Hepatocyte (in vitro differentiated cells): ENCODE data around the gene ZNF333. TPM values are rescaled to one million over a fixed set of nuclear protein-coding genes. Genes with fewer than 3 reads are reported as not detected.

Experiments used
- DNase-seq: peaks from one replicate; pipeline ENCODE4 v3.0.0-alpha.2; 2016; ENCODE audit warnings: low spot score
- H2AFZ ChIP-seq: fragments of 200-600 bp; sonication (generic); 2 replicates; pipeline ENCODE4 v1.6.0; 2016; ENCODE audit warnings: antibody characterized with exemption, mild to moderate bottlenecking
- H3K27ac ChIP-seq: fragments of 200-600 bp; sonication (generic); 2 replicates; pipeline ENCODE4 v1.5.1; 2016; ENCODE audit warnings: mild to moderate bottlenecking
- H3K27me3 ChIP-seq: fragments of 200-600 bp; sonication (generic); 2 replicates; pipeline ENCODE4 v1.6.1; 2016
- H3K36me3 ChIP-seq: fragments of 200-600 bp; sonication (generic); replicated peaks from 2 replicates; pipeline ENCODE4 v1.5.1; 2016; ENCODE audit warnings: low read depth; ENCODE audit not compliant: insufficient read depth
- H3K4me1 ChIP-seq: fragments of 200-600 bp; sonication (generic); 2 replicates; pipeline ENCODE4 v1.5.1; 2016; ENCODE audit warnings: mild to moderate bottlenecking, moderate library complexity; ENCODE audit not compliant: insufficient read depth
- H3K4me2 ChIP-seq: fragments of 200-600 bp; sonication (generic); 2 replicates; pipeline ENCODE4 v1.6.0; 2016
- H3K4me3 ChIP-seq: fragments of 200-600 bp; sonication (generic); 2 replicates; pipeline ENCODE4 v1.5.1; 2016; ENCODE audit warnings: mild to moderate bottlenecking
- H3K79me2 ChIP-seq: fragments of 200-600 bp; sonication (generic); 2 replicates; pipeline ENCODE4 v1.6.0; 2017; ENCODE audit warnings: mild to moderate bottlenecking
- H3K9me2 ChIP-seq: fragments of 200-600 bp; sonication (generic); replicated peaks from 2 replicates; pipeline ENCODE4 v1.6.0; 2017; ENCODE audit warnings: mild to moderate bottlenecking; ENCODE audit not compliant: insufficient read depth
- H3K9me3 ChIP-seq: fragments of 200-600 bp; sonication (generic); 2 replicates; pipeline ENCODE4 v1.5.1; 2016; ENCODE audit warnings: low read depth, mild to moderate bottlenecking
- H4K20me1 ChIP-seq: fragments of 200-600 bp; sonication (generic); 2 replicates; pipeline ENCODE4 v1.6.0; 2016; ENCODE audit warnings: mild to moderate bottlenecking; ENCODE audit not compliant: insufficient read depth, poor library complexity, severe bottlenecking
- CTCF ChIP-seq: fragments of 200-600 bp; sonication (generic); IDR thresholded peaks from 2 replicates; pipeline ENCODE4 v1.5.1; 2016; ENCODE audit warnings: antibody characterized with exemption, mild to moderate bottlenecking; ENCODE audit not compliant: poor library complexity
- EZH2 ChIP-seq: fragments of 200-600 bp; sonication (generic); IDR thresholded peaks from 2 replicates; pipeline ENCODE4 v1.6.1; 2016; ENCODE audit warnings: antibody characterized with exemption, mild to moderate bottlenecking, borderline replicate concordance
- EZH2phosphoT487 ChIP-seq: fragments of 200-600 bp; sonication (generic); IDR thresholded peaks from one replicate; pipeline ENCODE4 v1.6.1; 2018; ENCODE audit warnings: antibody characterized with exemption, mild to moderate bottlenecking, low read depth, moderate library complexity; ENCODE audit not compliant: unreplicated experiment, severe bottlenecking
- WGBS: methylation state at CpG from one replicate; pipeline ENCODE4 v1.1.6; 2016; ENCODE audit warnings: low lambda C conversion rate; ENCODE audit errors: missing lambda C conversion rate; 5-methylcytosine and 5-hydroxymethylcytosine counted together
- polyA plus RNA-seq: library from polyadenylated mRNA; unstranded; fragments of >200 nt; fragmentation: Nextera tagmentation; extraction: Ambion mirVana; gene quantifications from 2 replicates; pipeline ENCODE4 v1.2.1, GENCODE V29; 2016
- total RNA-seq: library from RNA; depleted of rRNA; stranded (reverse); fragments of >200 nt; gene quantifications from 2 replicates; pipeline ENCODE4 v1.2.3, GENCODE V29; 2014

ZNF333 gene
- total and polyA plus RNA-seq, 2 experiments from 2014 or later, result 7.1 to 21.9 TPM

- WGBS, result 86% methylated on average over 2 of the region's 2 CpGs
- Histone ChIP-seq H3K27me3 (no peaks in the 10 kb centered on the region), H2AFZ (no peak overlapping the region), H3K27ac (no peak overlapping the region), H3K9me2 (no peaks in the 10 kb centered on the region), H3K79me2 (no peaks in the 10 kb centered on the region), H3K9me3 (peaks cover 42% of the 10 kb centered on the region), H3K4me1 (no peaks in the 10 kb centered on the region), H3K4me2 (no peak overlapping the region), H4K20me1 (no peaks in the 10 kb centered on the region), H3K36me3 (peaks cover 21% of the 10 kb centered on the region), H3K4me3 (no peak overlapping the region)
- TF ChIP-seq EZH2 (no peak), CTCF (no peak), EZH2phosphoT487 (no peak)
- no peak for DNase-seq
These were observed 32.3 kb downstream of the ZNF333 start for GRCh38 chr19:14722127-14722526.

DNA sequence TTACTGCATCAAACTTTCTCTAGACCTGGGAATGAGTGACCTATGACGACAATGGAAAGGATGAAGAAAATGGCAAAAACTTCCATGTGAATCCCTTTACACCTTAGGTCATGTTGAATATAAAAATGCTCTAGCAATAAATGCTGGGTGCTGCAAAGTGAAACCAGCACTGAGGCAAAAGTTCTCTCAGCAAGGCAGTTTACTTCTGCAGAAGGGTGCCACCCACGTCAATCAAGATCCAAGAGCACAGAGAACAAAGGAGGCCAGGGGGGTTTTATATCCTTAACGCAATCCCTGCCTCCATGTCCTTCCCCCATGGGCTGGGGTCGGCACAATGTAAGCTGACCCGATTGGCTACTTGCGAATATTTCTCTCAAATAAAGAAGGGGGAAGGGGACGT lies 38.7 kb downstream of the ZNF333 start:
- no peak for DNase-seq
- Histone ChIP-seq H3K4me1 (no peaks in the 10 kb centered on the region), H3K9me2 (no peaks in the 10 kb centered on the region), H4K20me1 (no peaks in the 10 kb centered on the region), H3K9me3 (no peaks in the 10 kb centered on the region), H3K4me3 (no peak overlapping the region), H3K27me3 (no peaks in the 10 kb centered on the region), H3K27ac (no peak overlapping the region), H3K4me2 (no peak overlapping the region), H2AFZ (no peak overlapping the region), H3K79me2 (no peaks in the 10 kb centered on the region), H3K36me3 (no peaks in the 10 kb centered on the region)
- no peak for TF ChIP-seq CTCF
- TF ChIP-seq EZH2phosphoT487, result no peak
- TF ChIP-seq EZH2, result no peak
- 76% methylated on average over 7 of the region's 7 CpGs for WGBS

DNA sequence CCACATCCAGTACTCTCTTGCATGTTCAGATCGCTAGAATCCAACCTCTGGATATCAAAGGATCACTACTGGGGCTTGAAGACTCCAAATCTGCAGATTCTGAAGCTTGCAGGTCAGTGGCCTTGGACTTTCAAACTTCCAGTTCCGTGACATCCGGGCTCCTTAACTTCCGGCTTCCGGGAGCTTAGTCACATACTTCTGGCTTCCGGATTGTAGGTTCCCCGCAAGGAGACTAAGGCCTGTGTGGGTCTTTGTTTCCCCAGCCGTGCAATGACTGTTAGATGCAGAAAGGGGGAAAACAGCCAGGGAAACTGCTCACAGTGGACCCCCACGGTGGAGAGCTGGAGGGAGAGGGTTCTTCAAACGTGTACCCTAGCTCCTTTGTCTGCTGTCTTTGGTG lies 41.4 kb downstream of the ZNF333 start:
- no peak overlapping the region for H3K27ac ChIP-seq
- TF ChIP-seq CTCF, result no peak
- no peak for TF ChIP-seq EZH2
- no peak for TF ChIP-seq EZH2phosphoT487
- no peaks in the 10 kb centered on the region for H3K27me3 ChIP-seq
- H3K4me1 ChIP-seq, result no peaks in the 10 kb centered on the region
- no peaks in the 10 kb centered on the region for H3K9me2 ChIP-seq
- 70% methylated on average over 10 of the region's 10 CpGs for WGBS
- H3K4me3 ChIP-seq, result no peak overlapping the region
- H3K4me2 ChIP-seq, result no peak overlapping the region
- no peaks in the 10 kb centered on the region for H3K9me3 ChIP-seq
- DNase-seq, result no peak
- no peaks in the 10 kb centered on the region for H3K36me3 ChIP-seq
- no peak overlapping the region for H2AFZ ChIP-seq
- H3K79me2 ChIP-seq, result no peaks in the 10 kb centered on the region
- H4K20me1 ChIP-seq, result no peaks in the 10 kb centered on the region

DNA sequence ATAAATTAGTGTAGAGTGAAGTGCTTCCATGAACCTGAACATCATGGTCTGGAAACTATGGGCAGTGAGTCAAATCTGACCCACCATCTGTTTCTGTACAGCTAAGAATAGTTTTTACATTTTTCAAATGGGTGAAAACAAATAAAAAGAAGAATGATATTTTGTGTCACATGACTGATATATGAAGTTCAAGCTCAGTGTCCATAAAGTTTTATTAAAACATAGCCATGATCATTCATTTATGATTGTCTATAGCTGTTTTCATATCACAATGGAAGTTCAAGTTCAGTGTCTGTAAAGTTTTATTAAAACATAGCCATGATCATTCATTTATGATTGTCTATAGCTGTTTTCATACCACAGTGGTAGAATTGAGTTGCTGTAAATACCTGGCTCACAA lies 42.7 kb downstream of the ZNF333 start:
- Histone ChIP-seq H3K4me2 (no peak overlapping the region), H3K79me2 (no peaks in the 10 kb centered on the region), H3K9me2 (no peaks in the 10 kb centered on the region), H2AFZ (no peak overlapping the region), H3K4me1 (no peaks in the 10 kb centered on the region), H3K4me3 (no peak overlapping the region), H3K27me3 (no peaks in the 10 kb centered on the region), H4K20me1 (no peaks in the 10 kb centered on the region), H3K27ac (no peak overlapping the region), H3K36me3 (no peaks in the 10 kb centered on the region), H3K9me3 (no peaks in the 10 kb centered on the region)
- no peak for DNase-seq
- no peak for TF ChIP-seq EZH2phosphoT487
- no peak for TF ChIP-seq CTCF
- TF ChIP-seq EZH2, result no peak
